GM21360 (cell line): Measurements from ENCODE around the gene DYSF.

Experiments
- ATAC-seq: cut with Tn5 transposase; IDR thresholded peaks from one replicate; pipeline ENCODE4 v1.9.1; 2021; ENCODE audit warnings: mild to moderate bottlenecking, moderate library complexity; ENCODE audit not compliant: unreplicated experiment

DYSF gene

DNA sequence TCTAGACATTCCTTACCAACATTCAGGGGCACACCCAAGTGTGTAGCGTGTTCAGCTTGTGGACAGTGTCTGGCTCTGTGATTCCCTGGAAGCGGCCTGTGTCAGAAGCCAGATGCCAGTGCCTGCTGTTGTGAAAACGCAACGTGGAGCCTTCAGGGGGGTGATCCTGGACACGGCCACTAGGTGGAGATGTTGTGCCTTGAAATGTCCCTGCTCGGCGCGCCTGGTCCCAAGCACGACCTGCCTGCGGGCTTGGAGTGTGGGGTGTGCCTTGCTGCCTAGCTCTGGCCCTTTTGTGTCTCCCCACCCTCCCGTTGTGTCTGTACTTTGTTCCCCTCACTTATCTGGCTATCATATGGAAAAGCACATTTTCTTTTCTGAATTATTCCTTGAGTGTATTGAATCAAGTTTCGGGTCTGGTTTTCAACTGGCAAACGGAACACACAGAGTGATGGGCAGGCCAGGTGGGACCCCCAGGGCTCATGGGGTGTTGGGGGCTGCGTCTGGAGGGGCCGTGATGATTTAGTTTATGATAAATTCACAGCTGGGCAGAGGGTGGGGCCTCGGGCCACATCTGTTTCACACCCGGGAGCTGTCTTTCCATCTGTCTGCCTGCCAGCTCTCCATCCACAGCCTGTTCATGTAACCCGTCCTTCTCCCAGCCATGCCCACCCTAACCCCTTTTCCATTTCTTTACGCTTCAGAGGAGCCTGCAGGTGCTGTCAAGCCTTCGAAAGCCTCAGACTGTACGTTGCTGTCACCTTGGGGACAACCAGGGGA, 95.5 kb downstream of the DYSF start:
- no peak for ATAC-seq

GRCh38 chr2:71550801-71551630, 97.7 kb downstream of the DYSF start:
- no peak for ATAC-seq

GRCh38 chr2:71551631-71551915, 98.2 kb downstream of the DYSF start:
- no peak for ATAC-seq

DNA sequence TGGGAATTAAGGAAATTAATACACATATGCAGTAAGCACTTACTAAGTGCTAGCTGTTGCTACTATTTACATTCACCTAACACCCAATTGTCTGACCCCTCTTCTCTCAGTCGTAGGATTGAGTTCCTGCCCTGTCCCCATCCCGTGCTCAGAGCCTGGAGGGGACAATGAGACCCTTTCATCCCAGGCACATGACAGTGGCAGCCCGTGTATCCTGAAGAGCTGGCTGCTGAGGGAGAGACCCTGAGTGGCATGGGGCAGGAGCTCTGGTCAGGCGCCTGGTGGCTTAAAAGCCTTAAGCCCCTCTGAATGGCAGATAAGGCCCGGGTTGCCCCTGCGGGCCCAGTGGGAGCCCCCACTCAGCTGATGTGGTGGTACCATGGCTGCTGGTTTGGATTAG, 99.0 kb downstream of the DYSF start:
- ATAC-seq, result no peak

DNA sequence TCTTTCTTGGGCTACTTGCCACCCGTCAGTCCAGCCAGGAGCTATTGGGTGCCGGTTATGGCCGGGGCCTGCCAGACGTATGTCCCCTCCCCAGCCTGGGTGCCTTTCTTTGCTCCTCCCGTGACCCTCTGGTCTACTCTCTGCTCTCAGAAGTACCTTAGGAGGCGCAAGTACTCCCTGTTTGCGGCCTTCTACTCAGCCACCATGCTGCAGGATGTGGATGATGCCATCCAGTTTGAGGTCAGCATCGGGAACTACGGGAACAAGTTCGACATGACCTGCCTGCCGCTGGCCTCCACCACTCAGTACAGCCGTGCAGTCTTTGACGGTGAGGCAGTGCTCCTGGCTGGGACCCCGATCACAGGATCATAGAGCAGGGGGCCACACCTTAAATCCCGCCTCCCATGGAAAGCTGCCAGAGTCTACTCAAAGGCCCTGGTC, 99.5 kb downstream of the DYSF start:
- no peak for ATAC-seq

GRCh38 chr2:71554028-71554705, 100.8 kb downstream of the DYSF start:
- ATAC-seq, result no peak

DNA sequence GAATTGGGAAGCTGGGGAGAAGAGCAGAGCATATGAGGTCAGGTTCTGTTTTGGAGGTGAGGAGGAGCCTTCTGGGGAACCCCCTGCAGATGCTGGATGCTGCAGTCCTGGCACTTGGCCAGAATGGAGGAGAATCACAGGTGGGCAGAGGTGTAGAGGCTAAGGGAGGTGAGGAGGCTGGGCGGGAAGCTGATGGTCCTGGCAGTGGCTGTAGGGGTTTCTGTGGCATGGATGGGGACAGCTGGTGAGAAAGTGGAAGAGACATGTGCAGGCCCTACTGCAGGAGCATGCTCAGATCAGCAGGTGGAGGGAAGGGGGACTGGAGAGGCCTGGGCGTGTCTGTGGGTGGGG, 101.3 kb downstream of the DYSF start:
- ATAC-seq, result no peak

GRCh38 chr2:71555798-71556454, 102.6 kb downstream of the DYSF start:
- no peak for ATAC-seq

GRCh38 chr2:71556692-71557250, 103.4 kb downstream of the DYSF start:
- no peak for ATAC-seq

DNA sequence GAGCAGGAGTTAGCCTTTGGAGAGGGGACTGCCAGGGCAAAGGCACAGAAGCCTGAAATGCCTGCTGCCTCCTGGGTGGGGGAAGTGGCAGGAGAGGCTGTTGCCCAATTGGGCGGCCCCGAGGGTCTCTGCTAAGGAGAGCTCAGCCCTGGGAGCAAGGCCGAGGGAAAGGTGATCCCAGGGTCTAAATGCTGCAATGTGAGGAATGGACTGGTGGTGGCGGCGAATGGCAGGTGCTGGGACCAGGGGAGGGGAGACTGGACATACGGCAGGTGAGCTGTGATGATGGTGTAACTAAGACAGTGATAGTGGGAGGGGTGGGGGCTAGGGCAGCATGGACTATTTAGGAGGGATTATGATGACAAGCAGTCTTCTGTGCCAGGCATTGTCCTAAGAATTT, 104.0 kb downstream of the DYSF start:
- ATAC-seq, result no peak

DNA sequence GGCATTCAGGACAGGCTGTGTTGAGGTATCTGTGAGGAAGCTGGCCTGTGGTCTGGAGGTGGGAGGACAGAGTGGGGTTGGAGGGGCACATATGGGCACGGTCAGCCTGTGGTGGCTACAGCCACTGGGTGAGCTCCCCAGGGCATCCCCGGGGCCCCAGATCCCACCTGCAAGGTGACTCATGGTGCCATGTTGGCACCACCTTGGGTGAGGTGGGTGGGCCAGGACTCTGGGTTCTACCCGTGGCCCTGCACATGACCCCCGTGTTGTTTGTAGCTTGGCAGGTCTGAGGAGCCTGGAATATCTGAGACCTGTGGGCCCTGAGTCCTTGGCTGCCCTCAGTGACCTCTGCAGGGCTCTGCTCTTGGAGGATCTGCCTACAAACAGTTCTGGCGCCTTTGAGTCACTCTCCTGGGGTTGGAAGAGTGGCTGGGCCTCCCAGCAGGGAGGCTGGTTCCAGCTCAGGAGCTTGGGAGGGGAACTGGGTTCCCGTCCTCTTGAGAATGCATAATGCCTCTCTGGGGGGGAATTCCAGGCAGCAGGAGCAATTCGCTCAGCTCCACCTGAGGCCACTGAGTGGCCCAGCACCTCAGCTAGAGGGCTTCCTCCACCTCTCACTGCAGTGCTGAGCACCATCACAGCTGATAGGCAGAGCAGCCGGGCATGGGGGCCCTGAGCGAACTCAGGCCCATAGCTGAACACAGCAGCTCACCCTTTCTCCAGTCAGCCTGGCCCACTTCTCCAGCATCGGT, 105.1 kb downstream of the DYSF start:
- ATAC-seq, result no peak

GRCh38 chr2:71559080-71559827, 105.9 kb downstream of the DYSF start:
- no peak for ATAC-seq

- ATAC-seq, result no peak
These were observed 106.7 kb downstream of the DYSF start for GRCh38 chr2:71559828-71560637.

DNA sequence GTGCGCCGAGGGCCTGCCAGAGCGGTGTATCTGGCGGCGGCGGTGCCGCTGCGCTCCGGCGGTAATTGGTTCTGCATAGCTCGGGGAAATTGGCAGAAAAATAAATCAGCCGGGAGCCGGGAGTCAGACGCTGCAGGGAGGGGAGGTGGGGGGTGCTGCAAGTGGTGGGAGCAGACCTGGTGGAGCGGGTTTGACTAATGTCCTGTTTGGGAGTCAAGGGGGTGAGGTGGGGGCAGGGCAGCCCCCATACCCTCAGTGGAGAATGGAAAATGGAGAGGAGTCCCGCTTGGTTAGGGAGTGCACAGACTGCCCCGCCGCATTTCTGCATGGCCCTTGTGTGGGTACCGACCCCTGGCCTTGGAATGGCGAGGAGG, 107.3 kb downstream of the DYSF start:
- ATAC-seq, result no peak

DNA sequence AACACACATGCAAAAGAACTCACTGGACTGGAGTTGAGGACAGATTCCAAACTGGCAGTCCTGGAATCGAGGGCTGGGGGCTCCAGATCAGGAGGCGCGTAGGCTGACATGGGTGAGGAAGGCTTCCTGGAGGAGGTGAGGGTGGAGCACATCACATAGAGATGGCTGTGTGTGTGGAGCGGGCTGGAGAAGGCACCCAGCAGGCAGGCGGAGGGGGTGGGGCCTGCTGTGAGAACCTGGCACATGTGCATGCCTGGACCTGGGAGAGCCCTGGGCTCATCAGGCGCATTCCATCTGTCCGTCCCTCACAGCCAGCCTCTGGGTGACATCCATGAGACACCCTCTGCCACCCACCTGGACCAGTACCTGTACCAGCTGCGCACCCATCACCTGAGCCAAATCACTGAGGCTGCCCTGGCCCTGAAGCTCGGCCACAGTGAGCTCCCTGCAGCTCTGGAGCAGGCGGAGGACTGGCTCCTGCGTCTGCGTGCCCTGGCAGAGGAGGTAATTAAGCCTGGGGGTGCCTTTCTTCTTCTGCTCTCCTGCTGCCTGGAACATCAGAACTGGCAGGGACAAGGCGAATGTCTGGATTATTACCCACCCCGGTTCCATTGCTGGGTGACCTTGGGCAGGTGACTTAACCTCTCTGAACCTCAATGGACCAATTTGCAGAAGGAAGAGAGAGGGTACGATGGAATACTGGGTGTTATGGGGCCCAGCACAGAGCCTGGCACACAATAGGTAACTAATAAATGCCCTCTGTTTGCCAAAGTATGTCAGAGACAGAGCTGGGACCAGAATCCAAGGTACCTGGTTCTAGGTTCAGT, 108.3 kb downstream of the DYSF start:
- no peak for ATAC-seq

DNA sequence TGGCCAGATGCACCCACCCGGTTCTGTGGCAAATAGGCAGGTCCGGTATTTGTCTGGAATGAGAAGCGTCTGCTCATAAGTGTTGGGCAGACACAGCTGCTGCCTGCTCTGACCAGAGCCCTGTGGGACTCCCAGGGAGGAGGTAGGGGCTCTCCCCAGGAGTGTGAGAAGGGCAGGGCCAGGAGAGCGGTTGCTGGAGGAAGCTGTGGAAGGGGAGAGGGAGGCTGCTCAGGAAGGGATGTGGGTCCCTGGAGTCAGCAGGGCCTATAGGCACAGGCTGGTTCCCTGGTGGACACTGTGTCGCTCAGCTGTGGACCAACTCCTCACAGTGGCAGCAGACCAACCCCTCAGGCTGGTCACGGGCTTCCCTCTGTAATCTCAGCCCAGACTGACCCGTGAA, 109.2 kb downstream of the DYSF start:
- no peak for ATAC-seq

GRCh38 chr2:71563872-71564271, 110.5 kb downstream of the DYSF start:
- no peak for ATAC-seq

DNA sequence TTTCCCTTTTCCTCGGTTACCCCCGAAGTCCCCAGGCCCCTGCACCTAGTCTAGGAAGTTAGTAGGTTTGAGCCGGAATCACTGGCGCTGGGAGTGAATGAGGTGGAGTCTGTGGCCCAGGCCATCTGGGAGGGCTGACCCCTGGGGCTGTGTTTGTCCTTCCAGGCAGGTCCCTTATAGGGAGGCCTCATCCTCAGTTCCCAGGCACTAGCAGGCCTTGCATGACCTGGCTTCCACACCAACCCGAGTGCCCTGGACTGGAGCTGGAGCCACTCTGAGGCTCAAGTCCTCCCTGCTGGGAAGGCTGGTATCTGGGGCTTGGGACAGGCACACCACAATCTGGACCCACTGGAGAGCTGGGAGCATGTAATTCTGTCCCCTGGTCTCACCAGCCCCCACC, 111.0 kb downstream of the DYSF start:
- ATAC-seq, result no peak
